Measurements from ENCODE around the gene ESD.

GRCh38 chr13:46817095-46817494, 20.1 kb upstream of the ESD start:
- TF ChIP-seq POLR2AphosphoS5 (IDR thresholded peaks at IDR 0.05; ENCODE audit: low read depth, low read length) (no peak), SIN3A (IDR thresholded peaks at IDR 0.05; ENCODE audit: borderline replicate concordance, insufficient read depth, low read length) (no peak), REST (IDR thresholded peaks at IDR 0.05; ENCODE audit: insufficient read depth in 1 of 2, low read depth in 2 of 2, low read length in 2 of 2) (no peak), TAF1 (IDR thresholded peaks at IDR 0.05; ENCODE audit: borderline replicate concordance, insufficient read depth, low read length) (no peak)

All from PFSK-1 (cell line).